Heart left ventricle (tissue), 13 donors: Measurements from ENCODE around the gene CEP44.
"Not testable (repeated sequence)": the region's sequence is repeated elsewhere in the genome, so short reads cannot be mapped to it uniquely, and the experiment has no call there.

Experiments
- CTCF ChIP-seq, 12 donors: fragments of 200-600 bp; sonication (generic) in 4 of 12; IDR thresholded peaks; one replicate each; pipeline versions ENCODE4 v1.5.0 to v1.8.0; 2018 to 2022; ENCODE audit warnings: antibody characterized with exemption in 12 of 12, mild to moderate bottlenecking in 5 of 12
- POLR2A ChIP-seq, 2 donors: fragments of 450-650 bp; IDR thresholded peaks; one replicate each; pipeline ENCODE4 v1.6.1; 2017; ENCODE audit warnings: antibody characterized with exemption in 2 of 2, mild to moderate bottlenecking in 2 of 2, moderate library complexity in 2 of 2
- donor health status: ischemic (EF 13 %, LVEDD 7.1; RV severe dilation, severe dysfunction).
- donor health status: DM: no; HTN: yes; CAD: no.
- donor health status: DM: no; HTN: no; CAD: no.
- donor health status: ischemic (EF 25% LVEDD 6.9; RV normal size, moderate dysfunction).
- donor health status: ischemic (EF 25% LVEDD 5.7; RV mildly dilated, moderate dysfunction).
- donor health status: ischemic (EF 35%, LVEDD 5.7; RV mildly dilated, moderate dysfunction).
- donor health status: nonischemic (EF 11% LVEDD 7.7; RV severe dilation, severe dysfunction).
- donor health status: DM: yes; HTN: yes; CAD: no.
- donor health status: PGD.
- donor health status: ischemic (EF 29% LVEDD 5.4; RV normal size, mild dysfunction).
- donor health status: nonischemic (EF 23%, LVEDD 6.1; RV moderate dilation, normal function).

- TF ChIP-seq CTCF, POLR2A (IDR thresholded peaks at IDR 0.05): not testable (repeated sequence)
These were observed 11.4 kb downstream of the CEP44 start for GRCh38 chr4:174295142-174295541.
